Kidney (tissue), 14 donors: ENCODE measurements around the gene SSR4. TPM values are rescaled to one million over a fixed set of nuclear protein-coding genes. Genes with fewer than 3 reads are reported as not detected.

ENCODE experiments used
- DNase-seq, 5 donors: peaks; one replicate each; pipeline ENCODE4 v3.0.0-alpha.2; 2013 to 2020
- FAIRE-seq: peaks from 2 replicates; lab custom pipeline; 2012; peaks lifted over from hg19 to GRCh38; lab: Jason Lieb, UNC
- H3K27ac ChIP-seq, 2 donors: one replicate each; pipeline ENCODE4 v1.7.0; 2013; ENCODE audit warnings: low read depth in 2 of 2, low read length in 2 of 2, inconsistent platforms in 1 of 2
- H3K27me3 ChIP-seq: one replicate; pipeline ENCODE4 v1.7.1; 2013; ENCODE audit warnings: low read length, inconsistent platforms; ENCODE audit not compliant: control insufficient read depth, insufficient read depth
- H3K36me3 ChIP-seq, 3 donors: one replicate each; pipeline versions ENCODE4 v1.7.0 to v1.7.1; 2013; ENCODE audit warnings: low read length in 3 of 3, control low read depth in 1 of 3, inconsistent platforms in 1 of 3; ENCODE audit not compliant: insufficient read depth in 3 of 3, control insufficient read depth in 2 of 3
- H3K4me1 ChIP-seq, 3 donors: one replicate each; pipeline versions ENCODE4 v1.7.0 to v1.7.1; 2013; ENCODE audit warnings: low read length in 3 of 3, inconsistent platforms in 1 of 3, low read depth in 1 of 3; ENCODE audit not compliant: control insufficient read depth in 2 of 3, insufficient read depth in 2 of 3
- H3K4me3 ChIP-seq, 3 donors: one replicate each; pipeline versions ENCODE4 v1.7.0 to v1.8.1; 2013; ENCODE audit warnings: low read length in 3 of 3, control low read depth in 1 of 3, inconsistent platforms in 1 of 3
- H3K9ac ChIP-seq, 3 donors: one replicate each; pipeline versions ENCODE4 v1.7.0 to v1.7.1; 2013; ENCODE audit warnings: low read length in 3 of 3, control low read depth in 1 of 3, inconsistent platforms in 1 of 3
- H3K9me3 ChIP-seq, 3 donors: one replicate each; pipeline versions ENCODE4 v1.7.0 to v1.7.1; 2013; ENCODE audit warnings: low read length in 3 of 3, control low read depth in 1 of 3, inconsistent platforms in 1 of 3; ENCODE audit not compliant: control insufficient read depth in 2 of 3, insufficient read depth in 1 of 3
- CTCF ChIP-seq: IDR thresholded peaks from 3 replicates; pipeline ENCODE4 v1.5.1; 2012; ENCODE audit warnings: mild to moderate bottlenecking, moderate library complexity, borderline replicate concordance; ENCODE audit not compliant: insufficient read depth; ENCODE audit errors: extremely low read depth
- intact Hi-C: fragments of 100-400 bp; cut with DNase I; formaldehyde crosslinking; loops from one replicate; pipeline ENCODE4 v1.11.1; 2022
- polyA plus RNA-seq: library from polyadenylated mRNA; stranded (reverse); fragments of 350-450 nt; fragmentation: Illumina TruSeq; extraction: RNeasy Lipid Tissue Mini Kit (QIAGEN cat#74804); gene quantifications from one replicate; pipeline ENCODE4 v1.2.3, GENCODE V29; 2014; ENCODE audit warnings: low read depth, low replicate concordance; ENCODE audit not compliant: insufficient read depth
- total RNA-seq: library from RNA; stranded (reverse); fragmentation: NEBNext Ultra II Directional; extraction: Animal tissue kit (Norgen Biotek cat#: 25700); gene quantifications from one replicate; pipeline ENCODE4 v1.2.1, GENCODE V29; 2021
- donor health status: control.
- donor health status: control.
- donor health status: control.
- donor health status: control.
- donor health status: control.
- donor health status: DM: yes; HTN: yes; CAD: no.
- donor health status: Normal renal cell carcinoma (clear cell type).

SSR4 gene
- total and polyA plus RNA-seq, 2 donors from 2014 or later = 226 to 473 TPM

DNA sequence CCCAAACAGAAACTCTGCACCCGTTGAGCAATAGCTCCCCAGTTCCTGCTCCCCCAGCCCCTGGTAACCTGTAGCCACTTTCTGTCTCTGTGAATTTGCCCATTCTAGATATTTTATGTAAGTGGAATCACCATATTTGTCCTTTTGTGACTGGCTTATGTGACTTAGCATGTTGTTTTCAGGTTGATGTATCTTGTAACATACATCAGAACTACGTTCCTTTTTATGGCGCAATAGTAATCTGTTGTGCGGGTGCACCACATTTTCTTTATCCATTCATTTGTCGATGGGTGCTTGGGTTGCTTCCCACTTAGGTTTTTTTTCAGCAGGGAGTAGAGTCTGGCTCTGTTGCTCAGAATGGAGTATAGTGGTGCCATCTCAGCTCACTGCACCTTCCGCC lies 42.5 kb downstream of the SSR4 start:
- Histone ChIP-seq H3K4me3 (no peak overlapping the region), H3K36me3 (no peaks in the 10 kb centered on the region), H3K27me3 (no peaks in the 10 kb centered on the region), H3K4me1 (no peaks in the 10 kb centered on the region), H3K27ac (no peak overlapping the region), H3K9me3 (no peaks in the 10 kb centered on the region), H3K9ac (no peak overlapping the region)
- TF ChIP-seq CTCF = no peak
- FAIRE-seq (no peak), DNase-seq (no peak)
- intact Hi-C loops = no loop called here

DNA sequence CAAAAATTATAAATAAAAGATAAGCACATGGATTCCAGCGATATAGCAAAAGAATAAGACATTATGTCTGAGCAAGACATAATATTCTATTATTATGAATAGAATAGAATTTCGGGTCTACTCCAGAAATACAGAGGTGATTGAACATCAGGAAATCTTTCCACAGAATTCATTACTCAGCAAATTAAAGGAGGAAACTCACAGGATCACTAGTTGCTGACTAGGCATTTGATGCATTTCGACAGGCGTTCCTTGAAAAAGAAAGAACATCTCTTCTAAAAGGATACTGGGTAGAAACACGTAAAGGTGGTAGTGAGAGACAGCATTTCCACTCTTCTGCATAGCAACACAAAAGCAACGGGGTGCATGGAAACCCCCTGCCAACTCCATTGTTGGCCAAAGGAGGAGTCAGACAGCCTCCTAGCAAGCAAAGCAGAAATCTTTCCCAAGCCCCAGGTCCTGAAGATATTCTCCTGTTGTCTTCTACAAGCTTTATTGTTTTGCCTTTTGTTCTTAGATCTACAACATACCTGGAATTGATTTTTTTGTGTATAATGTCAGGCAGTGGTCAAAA lies 50.1 kb downstream of the SSR4 start:
- no peak overlapping the region for H3K9ac ChIP-seq
- no peaks in the 10 kb centered on the region for H3K36me3 ChIP-seq
- FAIRE-seq (no peak), DNase-seq (no peak)
- intact Hi-C loops = no loop called here
- H3K4me1 ChIP-seq = no peaks in the 10 kb centered on the region
- no peak for TF ChIP-seq CTCF
- no peak overlapping the region for H3K27ac ChIP-seq
- H3K27me3 ChIP-seq = no peaks in the 10 kb centered on the region
- H3K4me3 ChIP-seq = no peak overlapping the region
- H3K9me3 ChIP-seq = no peaks in the 10 kb centered on the region

DNA sequence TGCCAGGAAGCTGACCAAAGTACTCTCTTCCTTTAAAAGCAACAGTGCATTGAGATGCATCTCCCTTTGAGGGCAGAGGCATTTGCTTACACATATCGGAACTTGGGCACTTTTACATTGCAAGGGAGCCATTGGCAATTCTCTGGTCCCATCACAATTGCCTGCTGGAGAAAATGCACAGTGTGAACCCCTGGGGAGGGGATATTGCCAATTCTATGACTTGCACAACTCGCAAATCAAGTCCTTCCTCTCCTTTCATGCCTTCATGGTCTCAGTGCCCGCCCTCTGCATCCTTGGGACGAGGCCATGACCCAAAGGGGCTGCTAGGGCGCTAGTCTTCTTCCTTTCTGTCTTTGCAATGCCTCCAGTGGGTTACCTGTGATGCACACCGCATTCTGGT lies 50.7 kb downstream of the SSR4 start:
- Histone ChIP-seq H3K4me3 (no peak overlapping the region), H3K9ac (no peak overlapping the region), H3K9me3 (no peaks in the 10 kb centered on the region), H3K36me3 (no peaks in the 10 kb centered on the region), H3K4me1 (no peaks in the 10 kb centered on the region), H3K27ac (no peak overlapping the region), H3K27me3 (no peaks in the 10 kb centered on the region)
- DNase-seq (no peak), FAIRE-seq (no peak)
- no peak for TF ChIP-seq CTCF
- intact Hi-C loops = no loop called here

DNA sequence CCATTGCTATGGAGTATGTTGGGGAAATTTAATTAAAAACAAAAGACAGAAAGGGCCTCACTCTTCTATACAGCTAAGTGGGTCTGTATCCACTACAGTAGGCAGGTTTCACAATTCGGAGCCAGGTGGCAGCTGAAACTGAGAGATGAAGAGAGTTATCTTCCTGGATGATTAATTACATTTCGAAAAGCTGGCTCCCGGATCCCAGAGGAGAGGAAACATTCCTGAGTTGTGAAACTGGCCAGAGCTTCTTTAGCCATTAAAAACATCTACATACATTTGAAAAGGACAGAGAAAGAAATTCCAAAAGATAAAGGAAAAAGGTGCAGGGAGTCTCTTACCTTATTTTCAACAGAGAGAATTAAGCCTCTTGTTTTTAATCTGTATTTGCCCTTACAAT lies 51.4 kb downstream of the SSR4 start:
- no peaks in the 10 kb centered on the region for H3K36me3 ChIP-seq

More for the DNA sequence above, 51.4 kb downstream of the SSR4 start:
- no peak for FAIRE-seq
- Histone ChIP-seq H3K4me1 (no peaks in the 10 kb centered on the region), H3K9ac (no peak overlapping the region), H3K4me3 (no peak overlapping the region), H3K9me3 (no peaks in the 10 kb centered on the region), H3K27ac (no peak overlapping the region), H3K27me3 (no peaks in the 10 kb centered on the region)
- intact Hi-C loops = no loop called here
- no peak for TF ChIP-seq CTCF
- DNase-seq = no peak
